MM.1S (cell line): ENCODE results near the gene SLC26A2.

Source experiments
- EZH2 ChIP-seq: fragments of 300-600 bp; sonication (generic); optimal IDR thresholded peaks from 2 replicates; pipeline ENCODE3; 2017; ENCODE audit warnings: low read depth, mild to moderate bottlenecking, antibody characterized with exemption, low read length, mixed read lengths
- EZH2phosphoT487 ChIP-seq: fragments of 300-600 bp; sonication (generic); IDR thresholded peaks from 2 replicates; pipeline ENCODE4 v1.6.1; 2018; ENCODE audit warnings: antibody characterized with exemption, low read length
- TF ChIP-seq, protein P1 (sequence below): fragments of 300-600 bp; sonication (generic); IDR thresholded peaks from 2 replicates; pipeline ENCODE4 v1.5.1; 2016; ENCODE audit warnings: antibody characterized with exemption, low read length, mixed read lengths

GRCh38 chr5:149922950-149923349 is 37.6 kb upstream of the SLC26A2 start:
- TF ChIP-seq EZH2, result no peak
- TF ChIP-seq, protein P1, sequence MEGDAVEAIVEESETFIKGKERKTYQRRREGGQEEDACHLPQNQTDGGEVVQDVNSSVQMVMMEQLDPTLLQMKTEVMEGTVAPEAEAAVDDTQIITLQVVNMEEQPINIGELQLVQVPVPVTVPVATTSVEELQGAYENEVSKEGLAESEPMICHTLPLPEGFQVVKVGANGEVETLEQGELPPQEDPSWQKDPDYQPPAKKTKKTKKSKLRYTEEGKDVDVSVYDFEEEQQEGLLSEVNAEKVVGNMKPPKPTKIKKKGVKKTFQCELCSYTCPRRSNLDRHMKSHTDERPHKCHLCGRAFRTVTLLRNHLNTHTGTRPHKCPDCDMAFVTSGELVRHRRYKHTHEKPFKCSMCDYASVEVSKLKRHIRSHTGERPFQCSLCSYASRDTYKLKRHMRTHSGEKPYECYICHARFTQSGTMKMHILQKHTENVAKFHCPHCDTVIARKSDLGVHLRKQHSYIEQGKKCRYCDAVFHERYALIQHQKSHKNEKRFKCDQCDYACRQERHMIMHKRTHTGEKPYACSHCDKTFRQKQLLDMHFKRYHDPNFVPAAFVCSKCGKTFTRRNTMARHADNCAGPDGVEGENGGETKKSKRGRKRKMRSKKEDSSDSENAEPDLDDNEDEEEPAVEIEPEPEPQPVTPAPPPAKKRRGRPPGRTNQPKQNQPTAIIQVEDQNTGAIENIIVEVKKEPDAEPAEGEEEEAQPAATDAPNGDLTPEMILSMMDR, result no peak
- TF ChIP-seq EZH2phosphoT487, result no peak
